GM12878 (cell line): ENCODE data around the gene RPS3A. TPM values are rescaled to one million over a fixed set of nuclear protein-coding genes. Genes with fewer than 3 reads are reported as not detected.

Experiments used
- ATF3 ChIP-seq: IDR thresholded peaks from 2 replicates; pipeline ENCODE4 v1.6.1; 2011; ENCODE audit warnings: low read depth, mild to moderate bottlenecking, low read length, moderate library complexity, borderline replicate concordance; ENCODE audit errors: extremely low read depth
- FOXK2 ChIP-seq: fragments of 450-650 bp; IDR thresholded peaks from 2 replicates; pipeline ENCODE4 v1.6.1; 2017; ENCODE audit warnings: mild to moderate bottlenecking, moderate library complexity
- NFIC ChIP-seq: IDR thresholded peaks from 2 replicates; pipeline ENCODE4 v1.6.1; 2012; ENCODE audit warnings: low read depth, mild to moderate bottlenecking, inconsistent platforms, low read length, moderate library complexity
- PML ChIP-seq: IDR thresholded peaks from 2 replicates; pipeline ENCODE4 v1.6.1; 2012; ENCODE audit warnings: low read length, inconsistent platforms
- RCOR1 ChIP-seq: conservative IDR thresholded peaks from 2 replicates; pipeline ENCODE4 v1.6.1; 2012; ENCODE audit warnings: low read depth, low read length, improper control_type of control experiment
- SPI1 ChIP-seq: IDR thresholded peaks from 2 replicates; pipeline ENCODE4 v1.6.1; 2011; ENCODE audit warnings: low read depth, mild to moderate bottlenecking, low read length, moderate library complexity, borderline replicate concordance; ENCODE audit not compliant: insufficient read depth
- SREBF1 ChIP-seq: IDR thresholded peaks from 2 replicates; pipeline ENCODE4 v1.6.1; 2012; ENCODE audit warnings: mild to moderate bottlenecking, low read length
- SUPT20H ChIP-seq: IDR thresholded peaks from 2 replicates; pipeline ENCODE4 v1.6.1; 2011; ENCODE audit warnings: low read depth, mild to moderate bottlenecking, low read length, moderate library complexity, borderline replicate concordance; ENCODE audit not compliant: control insufficient read depth
- polyA plus RNA-seq, 11 experiments: library from polyadenylated mRNA; depleted of rRNA in 4 of 11; unstranded in 6 of 11; stranded (reverse) in 5 of 11; fragments of >200 nt; fragmentation: Nextera tagmentation in 4 of 11; fragmentation: Illumina TruSeq in 1 of 11; extraction: Ambion mirVana in 4 of 11; extraction: Trizol in 1 of 11; gene quantifications; 1 replicate in 1 of 11; 2 replicates in 10 of 11; pipeline versions ENCODE4 v1.2.1 to v1.2.3, GENCODE V29; 2011 to 2016; ENCODE audit warnings: inconsistent platforms in 2 of 11, missing spikeins in 2 of 11, low read depth in 1 of 11
- total RNA-seq, 4 experiments: library from RNA; depleted of rRNA in 3 of 4; stranded (reverse); fragments of >200 nt in 3 of 4; fragmentation: Illumina TruSeq in 1 of 4; extraction: Trizol in 1 of 4; gene quantifications; 2 replicates each; pipeline versions ENCODE4 v1.2.1 to v1.2.3, GENCODE V29; 2013 to 2021
- TF ChIP-seq, protein P1 (sequence below): fragments of 450-650 bp; IDR thresholded peaks from 2 replicates; pipeline ENCODE4 v1.6.1; 2017; ENCODE audit warnings: antibody characterized with exemption, mild to moderate bottlenecking, moderate library complexity

RPS3A gene
- total and polyA plus RNA-seq, 10 of the 15 experiments (the other 5 are each of a cell fraction or from before 2014, with no cell fraction given), result 1,754 to 5,827 (median 3,527) TPM

DNA sequence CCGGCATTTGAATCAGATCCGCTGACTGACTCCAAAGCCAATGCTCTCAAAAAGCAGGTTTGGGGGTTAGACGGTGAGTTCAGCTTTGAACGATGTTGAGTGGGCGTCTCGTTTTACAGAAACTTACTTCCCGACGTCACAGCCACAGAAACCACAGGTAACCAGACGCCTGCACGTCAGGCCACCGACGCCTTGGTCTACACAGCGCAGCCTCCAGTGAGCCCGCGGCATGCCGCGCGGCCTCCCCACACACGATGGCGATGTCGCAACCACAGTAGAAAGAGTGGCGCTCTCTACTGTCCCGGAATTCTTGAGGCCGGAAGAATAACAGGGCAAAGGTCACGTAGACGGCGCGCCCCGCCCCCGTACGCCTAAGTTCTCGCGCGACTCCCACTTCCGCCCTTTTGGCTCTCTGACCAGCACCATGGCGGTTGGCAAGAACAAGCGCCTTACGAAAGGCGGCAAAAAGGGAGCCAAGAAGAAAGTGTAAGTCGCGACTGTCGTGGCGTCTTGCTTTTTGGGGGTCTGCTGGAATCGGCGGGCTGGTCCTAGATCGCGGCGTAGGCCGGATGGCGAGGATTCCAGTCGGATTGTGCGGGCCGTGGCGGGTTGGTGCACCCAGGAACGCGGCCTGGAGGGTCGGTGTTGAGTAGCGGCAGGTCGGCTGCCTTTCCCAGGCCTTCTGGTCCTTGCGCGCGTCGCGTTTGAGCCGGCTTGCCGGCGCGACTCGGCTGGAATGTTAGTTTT is at the start of gene RPS3A (continued):
- peak; percentile 75 for TF ChIP-seq SREBF1
- peak; percentile 90 for TF ChIP-seq NFIC
- peak; percentile 70 for TF ChIP-seq FOXK2
- peak; percentile 65 for TF ChIP-seq SPI1
- TF ChIP-seq PML, result peak; percentile 98
- no peak for TF ChIP-seq SUPT20H
- TF ChIP-seq, protein P1, sequence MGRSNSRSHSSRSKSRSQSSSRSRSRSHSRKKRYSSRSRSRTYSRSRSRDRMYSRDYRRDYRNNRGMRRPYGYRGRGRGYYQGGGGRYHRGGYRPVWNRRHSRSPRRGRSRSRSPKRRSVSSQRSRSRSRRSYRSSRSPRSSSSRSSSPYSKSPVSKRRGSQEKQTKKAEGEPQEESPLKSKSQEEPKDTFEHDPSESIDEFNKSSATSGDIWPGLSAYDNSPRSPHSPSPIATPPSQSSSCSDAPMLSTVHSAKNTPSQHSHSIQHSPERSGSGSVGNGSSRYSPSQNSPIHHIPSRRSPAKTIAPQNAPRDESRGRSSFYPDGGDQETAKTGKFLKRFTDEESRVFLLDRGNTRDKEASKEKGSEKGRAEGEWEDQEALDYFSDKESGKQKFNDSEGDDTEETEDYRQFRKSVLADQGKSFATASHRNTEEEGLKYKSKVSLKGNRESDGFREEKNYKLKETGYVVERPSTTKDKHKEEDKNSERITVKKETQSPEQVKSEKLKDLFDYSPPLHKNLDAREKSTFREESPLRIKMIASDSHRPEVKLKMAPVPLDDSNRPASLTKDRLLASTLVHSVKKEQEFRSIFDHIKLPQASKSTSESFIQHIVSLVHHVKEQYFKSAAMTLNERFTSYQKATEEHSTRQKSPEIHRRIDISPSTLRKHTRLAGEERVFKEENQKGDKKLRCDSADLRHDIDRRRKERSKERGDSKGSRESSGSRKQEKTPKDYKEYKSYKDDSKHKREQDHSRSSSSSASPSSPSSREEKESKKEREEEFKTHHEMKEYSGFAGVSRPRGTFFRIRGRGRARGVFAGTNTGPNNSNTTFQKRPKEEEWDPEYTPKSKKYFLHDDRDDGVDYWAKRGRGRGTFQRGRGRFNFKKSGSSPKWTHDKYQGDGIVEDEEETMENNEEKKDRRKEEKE, result no peak
- TF ChIP-seq ATF3, result no peak
- TF ChIP-seq RCOR1, result 0 out of 2 replicates have a peak, but pooled peaks have one; percentile 84
